Measurements from ENCODE around the gene PANK4.

GRCh38 chr1:2567083-2567679 lies 40.8 kb upstream of the PANK4 start:
- TF ChIP-seq MAX (IDR thresholded peaks at IDR 0.05) (no peak), HDAC6 (IDR thresholded peaks at IDR 0.05; ENCODE audit: low read depth, low read length) (no peak), FOSL1 (IDR thresholded peaks at IDR 0.05; ENCODE audit: insufficient read depth, low read depth, low read length) (no peak), SUZ12 (IDR thresholded peaks at IDR 0.05; ENCODE audit: low read length) (no peak), CTCF (IDR thresholded peaks at IDR 0.05; ENCODE audit: control extremely low read depth in 1 of 3, insufficient read depth in 1 of 3, low read depth in 1 of 3, low read length in 3 of 3) (no peak), SP1 (IDR thresholded peaks at IDR 0.05; ENCODE audit: low read depth, low read length) (no peak), CHD2 (IDR thresholded peaks at IDR 0.05; ENCODE audit: low read length) (no peak), SIN3A (conservative IDR thresholded peaks at IDR 0.05 in 1 of 2, IDR thresholded peaks at IDR 0.05 in 1 of 2; ENCODE audit: low read depth in 1 of 2, low read length in 2 of 2) (no peak)

Data from H1 (cell line).